ENCODE measurements around the gene INCA1.

INCA1 gene

GRCh38 chr17:5011928-5012327 lies 14.6 kb upstream of the INCA1 start:
- DNase-seq (ENCODE audit: low read depth), result no peak
- no peak for TF ChIP-seq CTCF (IDR thresholded peaks at IDR 0.05; ENCODE audit: low read depth, low read length, missing control alignments)
- no peak overlapping the region for H3K4me3 ChIP-seq (ENCODE audit: low read depth, low read length)

- H3K4me3 ChIP-seq (ENCODE audit: low read depth, low read length), result no peak overlapping the region
- DNase-seq (ENCODE audit: low read depth), result no peak
- no peak for TF ChIP-seq CTCF (IDR thresholded peaks at IDR 0.05; ENCODE audit: low read depth, low read length, missing control alignments)
Observed at GRCh38 chr17:5003214-5003867, 6.0 kb upstream of the INCA1 start.

- no peak overlapping the region for H3K4me3 ChIP-seq (ENCODE audit: low read depth, low read length)
- DNase-seq (ENCODE audit: low read depth), result no peak
- no peak for TF ChIP-seq CTCF (IDR thresholded peaks at IDR 0.05; ENCODE audit: low read depth, low read length, missing control alignments)
Observed at GRCh38 chr17:5002121-5002788, 4.9 kb upstream of the INCA1 start.

GRCh38 chr17:5000237-5000639 lies 2.9 kb upstream of the INCA1 start:
- H3K4me3 ChIP-seq (ENCODE audit: low read depth, low read length), result no peak overlapping the region
- DNase-seq (ENCODE audit: low read depth), result no peak
- TF ChIP-seq CTCF (IDR thresholded peaks at IDR 0.05; ENCODE audit: low read depth, low read length, missing control alignments), result no peak

GRCh38 chr17:4999430-5000093 lies 2.2 kb upstream of the INCA1 start:
- DNase-seq (ENCODE audit: low read depth), result no peak
- peak overlapping the region; percentile 67 for H3K4me3 ChIP-seq (ENCODE audit: low read depth, low read length)
- TF ChIP-seq CTCF (IDR thresholded peaks at IDR 0.05; ENCODE audit: low read depth, low read length, missing control alignments), result no peak

GRCh38 chr17:4998732-4999429 lies 1.6 kb upstream of the INCA1 start:
- no peak for DNase-seq (ENCODE audit: low read depth)
- peak overlapping the region; percentile 67 for H3K4me3 ChIP-seq (ENCODE audit: low read depth, low read length)
- TF ChIP-seq CTCF (IDR thresholded peaks at IDR 0.05; ENCODE audit: low read depth, low read length, missing control alignments), result no peak
